PC-9 (cell line): ENCODE results near the gene WBP11. TPM values are rescaled to one million over a fixed set of nuclear protein-coding genes. Genes with fewer than 3 reads are reported as not detected.

ENCODE experiments used
- BruUV-seq: library from RNA; stranded (reverse); fragments of 400-500 nt; replicated peaks from 2 replicates; lab custom pipeline; 2021; lab: Mats Ljungman, UMichigan
- CTCF ChIA-PET: fragments of 300-600 bp; sonication (Branson Sonifier 250); formaldehyde crosslinking; loops from one replicate; lab custom pipeline; 2022; ENCODE audit warnings: antibody characterized with exemption; lab: Charles Lee
- POLR2A ChIA-PET: fragments of 300-600 bp; sonication (Branson Sonifier 250); formaldehyde crosslinking; loops from one replicate; lab custom pipeline; 2022; ENCODE audit warnings: antibody characterized with exemption; ENCODE audit not compliant: unreplicated experiment; lab: Charles Lee
- DNase-seq, 2 experiments: peaks; one replicate each; pipeline versions ENCODE4 v3.0.0 to v3.0.0-alpha.2; 2015 to 2022; ENCODE audit warnings: mixed read lengths in 1 of 2
- H2AFZ ChIP-seq: fragments of 200-600 bp; sonication (generic); 2 replicates; pipeline ENCODE4 v1.8.1; 2017; ENCODE audit warnings: antibody characterized with exemption
- H3F3A ChIP-seq: fragments of 200-600 bp; sonication (generic); 2 replicates; pipeline ENCODE4 v1.8.1; 2017; ENCODE audit warnings: antibody characterized with exemption, mild to moderate bottlenecking, low read depth; ENCODE audit not compliant: insufficient read depth
- H3K27ac ChIP-seq: fragments of 200-600 bp; sonication (generic); 2 replicates; pipeline ENCODE4 v1.6.1; 2016; ENCODE audit warnings: mixed run types
- H3K27me3 ChIP-seq: fragments of 200-600 bp; sonication (generic); 2 replicates; pipeline ENCODE4 v1.6.1; 2016; ENCODE audit warnings: low read depth, mixed run types; ENCODE audit not compliant: insufficient read depth
- H3K36me3 ChIP-seq: fragments of 200-600 bp; sonication (generic); 2 replicates; pipeline ENCODE4 v1.6.1; 2016; ENCODE audit warnings: low read depth, mixed run types
- H3K4me1 ChIP-seq: fragments of 200-600 bp; sonication (generic); replicated peaks from 2 replicates; pipeline ENCODE4 v1.6.1; 2016; ENCODE audit warnings: mixed run types; ENCODE audit not compliant: insufficient read depth
- H3K4me2 ChIP-seq: fragments of 200-600 bp; sonication (generic); 2 replicates; pipeline ENCODE4 v1.6.1; 2017; ENCODE audit warnings: mixed run types
- H3K4me3 ChIP-seq: fragments of 200-600 bp; sonication (generic); 2 replicates; pipeline ENCODE4 v1.6.1; 2016; ENCODE audit warnings: mixed run types
- H3K79me2 ChIP-seq: fragments of 200-600 bp; sonication (generic); 2 replicates; pipeline ENCODE4 v1.6.1; 2017; ENCODE audit warnings: low read depth, mixed run types
- H3K9me2 ChIP-seq: fragments of 200-600 bp; sonication (generic); 2 replicates; pipeline ENCODE4 v1.8.1; 2017; ENCODE audit warnings: mild to moderate bottlenecking; ENCODE audit not compliant: insufficient read depth
- H3K9me3 ChIP-seq: fragments of 200-600 bp; sonication (generic); 2 replicates; pipeline ENCODE4 v1.8.1; 2016; ENCODE audit warnings: low read depth; ENCODE audit not compliant: insufficient read depth
- H4K20me1 ChIP-seq: fragments of 200-600 bp; sonication (generic); 2 replicates; pipeline ENCODE4 v1.8.1; 2017; ENCODE audit not compliant: insufficient read depth
- EZH2 ChIP-seq: fragments of 200-600 bp; sonication (generic); IDR thresholded peaks from 2 replicates; pipeline ENCODE4 v1.8.0; 2017; ENCODE audit warnings: antibody characterized with exemption, low read depth
- intact Hi-C: fragments of 100-400 bp; cut with micrococcal nuclease; formaldehyde crosslinking; loops from one replicate; pipeline ENCODE4 v1.10.0; 2022; ENCODE audit not compliant: unreplicated experiment
- total RNA-seq: library from RNA; stranded (reverse); gene quantifications from 2 replicates; pipeline ENCODE4 v1.2.3, GENCODE V29; 2021
- TF ChIP-seq, protein P1 (sequence below): fragments of 200-600 bp; sonication (generic); conservative IDR thresholded peaks from 2 replicates; pipeline ENCODE4 v1.6.1; 2017; ENCODE audit warnings: mixed run types, antibody characterized with exemption, mild to moderate bottlenecking, moderate library complexity

WBP11 gene
- total RNA-seq, 1 experiment from 2014 or later: 124 TPM

DNA sequence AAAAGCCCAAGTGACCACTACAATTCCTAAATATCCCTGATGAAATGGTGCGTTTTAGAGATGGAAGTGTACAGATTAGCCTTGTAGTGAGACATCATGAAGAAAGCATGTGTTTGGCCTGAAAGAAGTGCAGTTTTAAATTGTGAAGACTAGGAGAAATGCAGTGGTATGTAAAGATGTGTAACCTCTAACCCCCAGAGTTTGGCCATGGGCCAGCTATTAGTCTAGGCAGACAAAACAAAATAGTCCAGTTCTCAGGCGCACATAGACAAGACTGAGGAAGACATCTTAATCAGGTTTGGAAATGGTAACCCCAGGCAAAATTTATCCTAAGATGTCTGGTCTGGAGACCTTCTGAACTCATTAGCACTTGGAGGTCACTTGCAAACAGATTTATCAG lies 23.4 kb downstream of the WBP11 start:
- CTCF ChIA-PET: no interaction called here
- H3K27ac ChIP-seq: no peak overlapping the region
- POLR2A ChIA-PET: no interaction called here
- H3F3A ChIP-seq: peaks cover 37% of the 10 kb centered on the region
- no peaks in the 10 kb centered on the region for H3K9me3 ChIP-seq
- no peak for TF ChIP-seq EZH2
- TF ChIP-seq, protein P1, sequence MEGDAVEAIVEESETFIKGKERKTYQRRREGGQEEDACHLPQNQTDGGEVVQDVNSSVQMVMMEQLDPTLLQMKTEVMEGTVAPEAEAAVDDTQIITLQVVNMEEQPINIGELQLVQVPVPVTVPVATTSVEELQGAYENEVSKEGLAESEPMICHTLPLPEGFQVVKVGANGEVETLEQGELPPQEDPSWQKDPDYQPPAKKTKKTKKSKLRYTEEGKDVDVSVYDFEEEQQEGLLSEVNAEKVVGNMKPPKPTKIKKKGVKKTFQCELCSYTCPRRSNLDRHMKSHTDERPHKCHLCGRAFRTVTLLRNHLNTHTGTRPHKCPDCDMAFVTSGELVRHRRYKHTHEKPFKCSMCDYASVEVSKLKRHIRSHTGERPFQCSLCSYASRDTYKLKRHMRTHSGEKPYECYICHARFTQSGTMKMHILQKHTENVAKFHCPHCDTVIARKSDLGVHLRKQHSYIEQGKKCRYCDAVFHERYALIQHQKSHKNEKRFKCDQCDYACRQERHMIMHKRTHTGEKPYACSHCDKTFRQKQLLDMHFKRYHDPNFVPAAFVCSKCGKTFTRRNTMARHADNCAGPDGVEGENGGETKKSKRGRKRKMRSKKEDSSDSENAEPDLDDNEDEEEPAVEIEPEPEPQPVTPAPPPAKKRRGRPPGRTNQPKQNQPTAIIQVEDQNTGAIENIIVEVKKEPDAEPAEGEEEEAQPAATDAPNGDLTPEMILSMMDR: no peak
- no peak for DNase-seq
- H3K79me2 ChIP-seq: peaks cover 21% of the 10 kb centered on the region
- H3K4me3 ChIP-seq: no peak overlapping the region
- BruUV-seq: no TSS peak
- no peaks in the 10 kb centered on the region for H3K27me3 ChIP-seq
- intact Hi-C loops: loop anchor here (10.0 kb wide), 1 partner anchor 1105 kb away; the partner anchor contains the start of gene STRAP
- H2AFZ ChIP-seq: no peak overlapping the region
- H3K36me3 ChIP-seq: no peaks in the 10 kb centered on the region
- no peak overlapping the region for H3K4me2 ChIP-seq
- H4K20me1 ChIP-seq: no peaks in the 10 kb centered on the region
- peaks cover 32% of the 10 kb centered on the region for H3K4me1 ChIP-seq
- no peaks in the 10 kb centered on the region for H3K9me2 ChIP-seq

DNA sequence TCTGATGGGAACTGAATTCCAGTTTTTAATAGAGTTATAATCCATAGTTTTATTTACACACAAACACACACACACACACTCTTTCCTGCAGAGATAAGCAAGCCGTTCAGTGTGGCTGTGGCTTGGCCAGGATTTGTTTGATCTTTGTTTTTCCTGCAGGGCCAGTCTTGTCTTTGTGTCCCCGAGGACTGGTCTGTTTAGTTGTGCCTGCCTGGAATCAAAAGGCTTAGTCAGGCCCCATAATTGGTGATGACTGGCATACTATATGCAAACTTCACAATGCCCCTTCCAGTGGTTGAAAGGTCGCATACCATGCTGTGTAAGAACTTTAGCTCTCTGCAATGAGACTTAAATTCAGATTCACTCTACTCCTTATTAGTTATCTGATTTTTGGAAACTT lies 26.0 kb downstream of the WBP11 start:
- Histone ChIP-seq H3K4me2 (peak overlapping the region; percentile 88), H3K27me3 (no peaks in the 10 kb centered on the region), H3K27ac (peak overlapping the region; percentile 89), H3K79me2 (peaks cover 34% of the 10 kb centered on the region), H3K9me3 (no peaks in the 10 kb centered on the region), H3K4me3 (peak overlapping the region; percentile 91; the same call in 1 of the 2 replicates), H3F3A (peaks cover 36% of the 10 kb centered on the region), H3K36me3 (no peaks in the 10 kb centered on the region), H3K9me2 (no peaks in the 10 kb centered on the region), H2AFZ (no peak overlapping the region), H4K20me1 (no peaks in the 10 kb centered on the region), H3K4me1 (peaks cover 32% of the 10 kb centered on the region)
- no peak for TF ChIP-seq EZH2
- TF ChIP-seq, protein P1: no peak
- peak; percentile 79 to 93 for DNase-seq
- ChIA-PET POLR2A (interaction anchor here (0.6 to 1.0 kb wide), 5 partner anchors 26 to 493 kb away, joined by 3 to 13 read pairs (median 3); partner anchors contain the start of genes C12orf60 and WBP11), CTCF (interaction anchor here (0.6 kb wide), 2 partner anchors 157 to 218 kb away, joined by 3 to 4 read pairs; no protein-coding TSS in a partner anchor)
- intact Hi-C loops: loop anchor here (1.0 to 10.0 kb wide), 5 partner anchors 60 to 1108 kb away; partner anchors contain the start of genes RERG and STRAP
- no TSS peak for BruUV-seq

DNA sequence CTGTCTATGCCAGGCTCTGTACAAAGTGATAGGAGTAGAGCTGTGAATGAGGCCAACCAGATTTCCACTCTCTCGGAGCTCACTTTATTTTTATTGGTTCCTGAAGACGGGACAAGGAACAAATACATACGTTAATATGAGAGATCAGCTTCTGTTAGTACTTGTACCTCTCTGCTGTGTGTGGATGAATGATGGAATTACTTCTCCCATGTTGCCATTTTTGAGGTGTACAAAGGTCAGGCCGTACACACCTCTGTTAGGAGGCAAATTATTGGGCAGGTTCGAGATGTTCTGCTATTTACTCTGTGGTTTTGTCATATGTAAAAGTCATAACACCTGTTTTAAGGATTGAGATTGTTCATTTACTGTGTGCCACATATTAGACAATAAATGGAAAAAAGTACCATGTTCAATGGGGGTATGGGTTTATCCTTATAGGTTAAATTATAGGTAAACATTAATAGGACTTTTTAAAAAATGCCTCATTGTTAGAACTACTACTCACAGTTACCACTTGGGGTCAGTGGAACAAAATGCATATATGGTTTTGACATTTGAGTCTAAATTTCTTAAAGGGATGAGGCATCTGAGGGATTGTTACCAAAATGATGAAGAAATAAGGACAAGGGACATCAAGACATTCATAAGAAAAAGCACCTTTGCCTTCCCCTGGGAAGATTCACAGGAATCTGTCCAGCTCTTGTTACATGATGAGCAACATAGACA lies 26.9 kb downstream of the WBP11 start:
- Histone ChIP-seq H3K9me2 (no peaks in the 10 kb centered on the region), H2AFZ (no peak overlapping the region), H3K27me3 (no peaks in the 10 kb centered on the region), H3K36me3 (no peaks in the 10 kb centered on the region), H3F3A (peaks cover 36% of the 10 kb centered on the region), H3K4me1 (peaks cover 41% of the 10 kb centered on the region), H3K4me2 (peak overlapping the region; percentile 88), H3K79me2 (peaks cover 34% of the 10 kb centered on the region), H3K4me3 (peak overlapping the region; percentile 91), H4K20me1 (no peaks in the 10 kb centered on the region), H3K27ac (peak overlapping the region; percentile 89), H3K9me3 (no peaks in the 10 kb centered on the region)
- BruUV-seq: no TSS peak
- intact Hi-C loops: loop anchor here (2.0 to 10.0 kb wide), 3 partner anchors 60 to 1108 kb away; partner anchors contain the start of gene STRAP
- ChIA-PET POLR2A (interaction anchor here (0.6 kb wide), 2 partner anchors 410 to 795 kb away, joined by 5 read pairs; no protein-coding TSS in a partner anchor), CTCF (interaction anchor here (0.6 kb wide), 1 partner anchor 78 kb away, joined by 4 read pairs; no protein-coding TSS in a partner anchor)
- DNase-seq: peak in 1 of 2 experiments; percentile 49
- no peak for TF ChIP-seq EZH2
- TF ChIP-seq, protein P1: peak; percentile 46; the same call in 1 of the 2 replicates
